Stimulated activated CD4-positive, alpha-beta T cell treated with anti-CD3 and anti-CD28 coated beads, Interleukin-15, amount 100 ng/mL, for 48 hours (primary cell): ENCODE measurements around the gene BTLA.
"Not testable (repeated sequence)": the region's sequence is repeated elsewhere in the genome, so short reads cannot be mapped to it uniquely, and the experiment has no call there.

Source experiments
- DNase-seq, 2 donors: peaks; one replicate each; pipeline ENCODE4 v3.0.0-alpha.2; 2020; ENCODE audit warnings: low read depth in 2 of 2

The BTLA gene

GRCh38 chr3:112446343-112446742 lies 52.9 kb downstream of the BTLA start:
- no peak for DNase-seq

- no peak for DNase-seq
These were observed 53.4 kb downstream of the BTLA start for GRCh38 chr3:112445839-112446238.

- no peak for DNase-seq
These were observed 61.9 kb downstream of the BTLA start for GRCh38 chr3:112437146-112438022.

GRCh38 chr3:112429960-112430359 lies 69.3 kb downstream of the BTLA start:
- DNase-seq: no peak

- no peak for DNase-seq
These were observed 72.1 kb downstream of the BTLA start for GRCh38 chr3:112427123-112427522.

- no peak for DNase-seq
These were observed 73.2 kb downstream of the BTLA start for GRCh38 chr3:112425858-112426750.

GRCh38 chr3:112425382-112425781 lies 73.9 kb downstream of the BTLA start:
- DNase-seq: no peak

- no peak for DNase-seq
These were observed 74.9 kb downstream of the BTLA start for GRCh38 chr3:112424394-112424793.

GRCh38 chr3:112422921-112423320 lies 76.4 kb downstream of the BTLA start:
- not testable (repeated sequence) for DNase-seq

GRCh38 chr3:112418526-112418925 lies 80.7 kb downstream of the BTLA start:
- DNase-seq: not testable (repeated sequence)

GRCh38 chr3:112417696-112418318 lies 81.5 kb downstream of the BTLA start:
- DNase-seq: no peak

- DNase-seq: no peak
These were observed 82.7 kb downstream of the BTLA start for GRCh38 chr3:112416391-112417212.

- DNase-seq: no peak
These were observed 83.9 kb downstream of the BTLA start for GRCh38 chr3:112415390-112415789.
